GM19397 (cell line): ENCODE measurements around the gene HOXA3.

Source experiments
- ATAC-seq: cut with Tn5 transposase; IDR thresholded peaks from one replicate; pipeline ENCODE4 v1.9.1; 2021; ENCODE audit warnings: mild to moderate bottlenecking, moderate library complexity; ENCODE audit not compliant: unreplicated experiment

HOXA3 gene

GRCh38 chr7:27179503-27180430, 27.4 kb upstream of the HOXA3 start:
- no peak for ATAC-seq

DNA sequence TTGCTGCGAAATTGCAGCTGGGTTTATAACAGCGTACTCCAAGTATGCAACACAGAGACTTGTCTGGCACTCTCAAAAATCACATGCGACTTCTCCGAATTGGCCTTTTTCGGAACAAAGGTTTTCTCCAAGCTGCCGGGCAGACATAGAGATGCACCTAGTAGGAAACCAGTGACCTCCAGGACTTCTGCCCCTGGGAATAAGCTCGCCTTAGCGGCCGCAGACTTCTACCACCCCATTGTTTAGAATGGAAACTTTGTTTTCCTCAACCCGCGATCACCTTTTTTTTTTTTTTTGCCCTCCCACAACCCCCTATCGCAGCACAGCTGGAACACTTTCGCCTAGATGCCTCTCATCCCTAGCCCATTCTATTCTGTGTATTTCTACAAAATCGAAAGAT, 26.6 kb upstream of the HOXA3 start:
- ATAC-seq = no peak

DNA sequence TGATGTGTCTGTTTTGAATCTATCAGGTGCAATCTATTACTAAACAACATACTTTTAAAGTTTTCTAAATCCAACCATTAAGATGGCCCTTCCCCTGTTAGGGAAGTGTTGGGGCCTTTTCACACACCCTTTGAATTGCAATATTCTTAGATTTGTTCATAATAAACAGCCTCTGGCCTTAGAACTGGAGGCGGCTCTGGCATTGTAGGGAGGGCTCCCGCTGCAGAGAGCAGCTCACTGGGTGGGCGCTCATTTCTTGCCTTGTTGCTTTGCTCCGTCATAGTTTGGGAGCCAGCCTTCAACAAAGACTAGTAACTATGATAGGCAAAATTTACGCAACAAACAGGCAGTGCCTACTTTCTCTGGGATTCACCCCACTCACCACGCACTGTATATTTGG, 26.0 kb upstream of the HOXA3 start:
- ATAC-seq = no peak

GRCh38 chr7:27177795-27178320, 25.5 kb upstream of the HOXA3 start:
- ATAC-seq = no peak

GRCh38 chr7:27176962-27177794, 24.8 kb upstream of the HOXA3 start:
- ATAC-seq = no peak

DNA sequence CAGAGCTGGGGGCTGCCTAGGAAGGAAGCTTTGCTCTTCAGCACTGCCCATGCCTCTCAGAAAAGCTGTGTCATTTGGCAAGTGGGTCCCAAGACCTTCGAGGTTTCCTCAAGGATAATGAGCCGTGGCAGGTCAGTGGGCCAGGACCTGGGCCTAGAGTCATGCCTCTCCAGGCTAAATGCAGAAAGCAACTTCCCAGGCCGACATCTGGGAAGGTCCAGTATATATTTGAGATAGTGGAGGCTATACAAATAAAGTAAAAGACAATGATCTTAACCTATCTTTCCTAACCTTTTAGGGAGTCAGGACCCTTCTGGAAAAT, 24.1 kb upstream of the HOXA3 start:
- ATAC-seq = no peak

DNA sequence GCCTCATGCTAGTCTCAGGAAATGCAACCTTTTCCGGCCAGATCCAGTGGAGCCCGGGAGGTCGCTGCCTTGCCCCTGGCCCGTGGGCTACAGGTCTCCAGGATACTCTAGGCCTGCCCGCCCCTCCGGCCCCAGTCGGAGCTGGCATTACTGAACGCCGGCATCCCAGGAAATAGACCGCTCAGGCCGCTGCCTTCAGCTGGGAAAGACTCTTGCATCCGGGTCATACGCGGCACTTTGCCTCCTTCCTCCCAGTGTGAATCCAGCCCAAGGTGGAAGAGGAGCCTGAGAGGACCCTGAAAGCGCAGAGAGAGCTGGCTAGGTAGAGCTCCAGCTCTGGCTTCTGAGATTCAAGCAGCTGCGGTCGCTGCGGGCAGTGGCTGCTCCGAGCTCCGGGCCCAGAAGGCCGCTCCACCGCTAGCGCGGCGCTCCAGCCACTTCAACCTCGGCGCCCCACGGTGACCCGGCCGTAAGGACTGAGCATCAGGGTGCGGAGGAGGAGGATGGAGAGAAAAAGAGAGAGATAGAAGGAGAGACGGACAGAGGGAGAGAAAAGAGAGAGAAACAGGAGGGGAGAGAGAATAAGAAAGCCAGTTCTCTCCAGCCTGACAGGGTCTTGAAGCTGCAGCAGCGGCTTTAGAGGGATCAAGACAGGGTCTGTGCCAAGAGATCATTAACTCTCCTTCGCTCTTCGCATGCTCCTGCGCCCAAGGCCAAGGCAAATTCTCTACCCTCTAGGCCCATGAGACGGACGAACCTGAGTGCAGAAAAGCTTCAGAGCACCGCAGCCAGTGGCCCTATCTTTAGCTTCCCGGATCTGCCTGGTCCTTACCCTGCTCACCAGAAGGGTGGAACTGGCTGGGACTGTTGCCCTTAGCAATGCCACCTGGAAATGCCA, 23.5 kb upstream of the HOXA3 start:
- ATAC-seq = no peak

- no peak for ATAC-seq
Measured at GRCh38 chr7:27174874-27175625, 22.7 kb upstream of the HOXA3 start.

DNA sequence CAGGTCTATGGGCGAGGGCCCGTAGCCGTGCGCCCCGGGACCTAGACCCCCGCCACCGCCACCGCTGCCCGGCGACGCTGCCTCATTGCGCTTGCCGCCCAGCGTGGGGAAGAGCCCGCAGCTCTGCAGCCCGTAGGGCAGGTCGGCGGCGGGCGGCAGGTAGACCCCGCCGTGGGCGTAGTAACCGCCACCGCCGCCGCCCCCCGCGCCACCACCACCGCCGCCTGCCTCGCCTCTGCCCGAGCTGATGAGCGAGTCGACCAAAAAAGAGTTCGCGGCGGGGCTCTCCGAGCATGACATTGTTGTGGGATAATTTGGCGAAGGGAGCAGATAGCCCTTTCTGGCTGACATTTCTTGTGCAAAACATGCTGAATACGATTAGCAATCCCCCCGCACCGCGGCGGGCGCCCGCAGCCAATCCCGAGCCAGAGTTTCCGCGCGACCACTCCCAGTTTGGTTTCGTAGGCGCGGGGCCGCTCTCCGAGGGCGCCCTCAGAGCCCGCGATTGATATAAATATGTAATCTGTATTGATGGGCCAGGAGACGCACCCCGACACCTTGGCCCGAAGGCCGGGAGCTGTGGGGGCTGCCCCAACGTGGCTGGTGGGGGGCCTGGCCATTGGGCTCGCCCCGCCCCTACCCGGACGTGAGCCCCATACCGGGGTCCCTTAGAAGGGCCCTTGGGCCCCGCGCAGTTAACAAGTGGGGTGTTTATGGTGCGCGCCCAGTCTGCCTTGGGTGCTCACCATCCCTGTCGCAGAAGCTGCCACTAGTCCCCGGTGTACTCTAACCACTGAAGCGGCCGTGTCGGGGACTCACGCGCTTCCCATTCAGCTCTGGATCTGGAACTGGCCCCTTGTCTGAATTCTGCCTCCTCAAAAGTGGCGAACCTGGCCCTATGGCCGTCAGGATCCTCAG, 21.8 kb upstream of the HOXA3 start, which contains the start of gene HOXA10:
TSS of gene HOXA10 (minus strand) at position 365 of the 918 bp plus-strand sequence. CDS start at position 351, 14 bp downstream.
- no peak for ATAC-seq

- no peak for ATAC-seq
Measured at GRCh38 chr7:27173511-27173955, 21.1 kb upstream of the HOXA3 start.

DNA sequence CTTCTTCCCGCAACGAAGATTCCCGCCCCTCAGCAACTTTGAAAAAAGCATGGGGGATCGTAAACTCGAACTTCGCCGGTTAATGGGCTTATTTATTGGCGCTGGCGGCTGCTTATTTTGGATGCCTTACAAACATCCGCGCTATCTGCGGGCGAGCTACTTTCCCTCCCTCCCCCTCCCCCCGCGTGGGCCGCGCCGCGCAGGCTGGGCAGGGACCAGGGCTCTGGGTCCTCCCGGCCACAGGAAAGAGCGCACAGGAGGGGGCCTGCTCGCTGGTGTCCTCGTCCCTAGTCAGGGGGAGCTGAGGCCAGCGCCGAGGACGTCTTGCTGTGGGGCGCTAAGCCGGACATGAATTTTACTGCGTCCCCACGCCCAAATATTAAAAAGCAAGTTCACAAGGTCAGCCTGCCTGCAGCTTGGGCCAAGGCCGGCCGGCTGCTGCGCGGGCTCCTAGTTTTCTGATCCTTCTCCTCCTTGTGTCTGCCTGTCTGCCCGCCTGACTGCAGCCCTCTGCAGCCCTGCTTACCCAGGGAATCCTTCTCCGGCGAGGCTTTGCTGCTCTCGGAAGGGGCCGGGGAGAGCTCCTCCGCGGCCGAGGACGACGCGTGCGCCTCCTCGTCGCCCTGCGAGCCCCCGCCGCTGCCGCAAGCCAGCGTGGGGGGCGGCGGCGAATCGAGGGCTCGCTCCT, 20.6 kb upstream of the HOXA3 start:
- no peak for ATAC-seq

GRCh38 chr7:27172315-27172774, 20.0 kb upstream of the HOXA3 start:
- ATAC-seq = no peak

- ATAC-seq = no peak
Measured at GRCh38 chr7:27171637-27172314, 19.4 kb upstream of the HOXA3 start.

GRCh38 chr7:27171325-27171636, 18.9 kb upstream of the HOXA3 start:
- ATAC-seq = no peak

GRCh38 chr7:27170426-27171324, 18.3 kb upstream of the HOXA3 start:
- no peak for ATAC-seq

- ATAC-seq = no peak
Measured at GRCh38 chr7:27169658-27170425, 17.5 kb upstream of the HOXA3 start.
